ENCODE results near the gene ZNF598. TPM values are rescaled to one million over a fixed set of nuclear protein-coding genes. Genes with fewer than 3 reads are reported as not detected.

The ZNF598 gene
- total and polyA plus RNA-seq, 2 of the 13 experiments (the other 11 are each of a cell fraction or from before 2014, with no cell fraction given) = 13.5 to 14.2 TPM

- TF ChIP-seq, protein P1, sequence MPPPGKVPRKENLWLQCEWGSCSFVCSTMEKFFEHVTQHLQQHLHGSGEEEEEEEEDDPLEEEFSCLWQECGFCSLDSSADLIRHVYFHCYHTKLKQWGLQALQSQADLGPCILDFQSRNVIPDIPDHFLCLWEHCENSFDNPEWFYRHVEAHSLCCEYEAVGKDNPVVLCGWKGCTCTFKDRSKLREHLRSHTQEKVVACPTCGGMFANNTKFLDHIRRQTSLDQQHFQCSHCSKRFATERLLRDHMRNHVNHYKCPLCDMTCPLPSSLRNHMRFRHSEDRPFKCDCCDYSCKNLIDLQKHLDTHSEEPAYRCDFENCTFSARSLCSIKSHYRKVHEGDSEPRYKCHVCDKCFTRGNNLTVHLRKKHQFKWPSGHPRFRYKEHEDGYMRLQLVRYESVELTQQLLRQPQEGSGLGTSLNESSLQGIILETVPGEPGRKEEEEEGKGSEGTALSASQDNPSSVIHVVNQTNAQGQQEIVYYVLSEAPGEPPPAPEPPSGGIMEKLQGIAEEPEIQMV (CRISPR knock-in tag; IDR thresholded peaks at IDR 0.05; ENCODE audit: low read depth) = no peak
- TF ChIP-seq ZNF407 (CRISPR knock-in tag; IDR thresholded peaks at IDR 0.05; ENCODE audit: not compliant biosample characterization) (no peak), MAF1 (CRISPR knock-in tag; IDR thresholded peaks at IDR 0.05; ENCODE audit: borderline replicate concordance) (no peak)
Measured at GRCh38 chr16:2016407-2016922, 6.8 kb upstream of the ZNF598 start (continued).

All from HepG2 (cell line).